ENCODE measurements around the gene GPC5. TPM values are rescaled to one million over a fixed set of nuclear protein-coding genes. Genes with fewer than 3 reads are reported as not detected.

The GPC5 gene
- total RNA-seq, 1 donor from 2014 or later = 10.2 TPM

GRCh38 chr13:91400063-91400399 is 1.6 kb downstream of the GPC5 start:
- Mint-ChIP-seq H3K4me3 (ENCODE audit: unreplicated experiment) (peak overlapping the region; percentile 72), H3K27ac (ENCODE audit: unreplicated experiment) (no peak overlapping the region), H3K27me3 (ENCODE audit: unreplicated experiment) (peaks cover 3% of the 10 kb centered on the region), H3K4me1 (ENCODE audit: low read depth, unreplicated experiment) (peaks cover 2% of the 10 kb centered on the region), H3K36me3 (ENCODE audit: unreplicated experiment) (no peaks in the 10 kb centered on the region), H3K9me3 (ENCODE audit: unreplicated experiment) (peaks cover 2% of the 10 kb centered on the region)
- no peak for DNase-seq
- no peak for TF ChIP-seq CTCF (IDR thresholded peaks at IDR 0.05; ENCODE audit: partially characterized antibody, unreplicated experiment)

GRCh38 chr13:91400671-91401070 is 2.2 kb downstream of the GPC5 start:
- TF ChIP-seq CTCF (IDR thresholded peaks at IDR 0.05; ENCODE audit: partially characterized antibody, unreplicated experiment) = no peak
- no peak overlapping the region for H3K4me3 Mint-ChIP-seq (ENCODE audit: unreplicated experiment)
- H3K9me3 Mint-ChIP-seq (ENCODE audit: unreplicated experiment) = peaks cover 2% of the 10 kb centered on the region
- DNase-seq = no peak
- peaks cover 2% of the 10 kb centered on the region for H3K4me1 Mint-ChIP-seq (ENCODE audit: low read depth, unreplicated experiment)
- no peak overlapping the region for H3K27ac Mint-ChIP-seq (ENCODE audit: unreplicated experiment)
- peaks cover 3% of the 10 kb centered on the region for H3K27me3 Mint-ChIP-seq (ENCODE audit: unreplicated experiment)
- H3K36me3 Mint-ChIP-seq (ENCODE audit: unreplicated experiment) = no peaks in the 10 kb centered on the region

- no peak overlapping the region for H3K27ac Mint-ChIP-seq (ENCODE audit: unreplicated experiment)
These were observed 3.5 kb downstream of the GPC5 start for GRCh38 chr13:91401920-91402319.

GRCh38 chr13:91405240-91405639 is 6.8 kb downstream of the GPC5 start:
- H3K27ac Mint-ChIP-seq (ENCODE audit: unreplicated experiment) = no peak overlapping the region
- no peak for DNase-seq
- H3K4me3 Mint-ChIP-seq (ENCODE audit: unreplicated experiment) = no peak overlapping the region
- TF ChIP-seq CTCF (IDR thresholded peaks at IDR 0.05; ENCODE audit: partially characterized antibody, unreplicated experiment) = no peak
- H3K9me3 Mint-ChIP-seq (ENCODE audit: unreplicated experiment) = no peaks in the 10 kb centered on the region
- peaks cover 1% of the 10 kb centered on the region for H3K27me3 Mint-ChIP-seq (ENCODE audit: unreplicated experiment)
- H3K36me3 Mint-ChIP-seq (ENCODE audit: unreplicated experiment) = peaks cover 4% of the 10 kb centered on the region
- H3K4me1 Mint-ChIP-seq (ENCODE audit: low read depth, unreplicated experiment) = peaks cover 12% of the 10 kb centered on the region

More at GRCh38 chr13:91401920-91402319, 3.5 kb downstream of the GPC5 start:
- H3K4me3 Mint-ChIP-seq (ENCODE audit: unreplicated experiment) = no peak overlapping the region
- DNase-seq = no peak
- peaks cover 5% of the 10 kb centered on the region for H3K27me3 Mint-ChIP-seq (ENCODE audit: unreplicated experiment)
- H3K4me1 Mint-ChIP-seq (ENCODE audit: low read depth, unreplicated experiment) = peaks cover 2% of the 10 kb centered on the region
- H3K36me3 Mint-ChIP-seq (ENCODE audit: unreplicated experiment) = peaks cover 4% of the 10 kb centered on the region
- H3K9me3 Mint-ChIP-seq (ENCODE audit: unreplicated experiment) = peaks cover 2% of the 10 kb centered on the region
- TF ChIP-seq CTCF (IDR thresholded peaks at IDR 0.05; ENCODE audit: partially characterized antibody, unreplicated experiment) = no peak

GRCh38 chr13:91406619-91407018 is 8.2 kb downstream of the GPC5 start:
- Mint-ChIP-seq H3K9me3 (ENCODE audit: unreplicated experiment) (no peaks in the 10 kb centered on the region), H3K4me3 (ENCODE audit: unreplicated experiment) (no peak overlapping the region), H3K36me3 (ENCODE audit: unreplicated experiment) (peaks cover 4% of the 10 kb centered on the region), H3K27ac (ENCODE audit: unreplicated experiment) (peak overlapping the region; percentile 56), H3K27me3 (ENCODE audit: unreplicated experiment) (peaks cover 1% of the 10 kb centered on the region), H3K4me1 (ENCODE audit: low read depth, unreplicated experiment) (peaks cover 12% of the 10 kb centered on the region)
- peak; percentile 33 for TF ChIP-seq CTCF (IDR thresholded peaks at IDR 0.05; ENCODE audit: partially characterized antibody, unreplicated experiment)
- no peak for DNase-seq

Data from glutamatergic neuron (in vitro differentiated cells).